ENCODE measurements around the gene SLC41A3. TPM values are rescaled to one million over a fixed set of nuclear protein-coding genes. Genes with fewer than 3 reads are reported as not detected.

Gene SLC41A3
- total RNA-seq, 1 experiment from 2014 or later: 41.3 TPM

GRCh38 chr3:126016616-126017015 is 67.3 kb downstream of the SLC41A3 start:
- POLR2A ChIA-PET: no interaction called here
- CTCF ChIA-PET: no interaction called here
- H3K4me1 Mint-ChIP-seq (ENCODE audit: low read depth, unreplicated experiment): no peaks in the 10 kb centered on the region
- intact Hi-C loops (cut with micrococcal nuclease; ENCODE audit: unreplicated experiment): no loop called here
- no peak for TF ChIP-seq CTCF (IDR thresholded peaks at IDR 0.05; ENCODE audit: insufficient read depth in 1 of 2, low read depth in 1 of 2, low read length in 1 of 2, severe bottlenecking in 1 of 2, unreplicated experiment in 1 of 2)
- no peaks in the 10 kb centered on the region for H3K9me3 Mint-ChIP-seq (ENCODE audit: unreplicated experiment)
- BruUV-seq (replicated peaks): no TSS peak
- no peak overlapping the region for H3K4me3 Mint-ChIP-seq (ENCODE audit: unreplicated experiment)
- DNase-seq: no peak
- H3K4me3 ChIP-seq (ENCODE audit: low read depth, low read length): no peak overlapping the region
- peaks cover 7% of the 10 kb centered on the region for H3K36me3 Mint-ChIP-seq (ENCODE audit: insufficient read depth, unreplicated experiment)
- no peaks in the 10 kb centered on the region for H3K27me3 Mint-ChIP-seq (ENCODE audit: insufficient read depth, unreplicated experiment)
- H3K36me3 ChIP-seq (ENCODE audit: control insufficient read depth, insufficient read depth, low read length): no peaks in the 10 kb centered on the region; the same call in 1 of the 2 replicates
- H3K27ac Mint-ChIP-seq (ENCODE audit: unreplicated experiment): no peak overlapping the region
- no peaks in the 10 kb centered on the region for H3K4me1 ChIP-seq
- H3K9me3 ChIP-seq: no peaks in the 10 kb centered on the region
- H3K27me3 ChIP-seq (replicated peaks; ENCODE audit: control insufficient read depth, insufficient read depth, low read length): no peaks in the 10 kb centered on the region

- H3K9me3 ChIP-seq: no peaks in the 10 kb centered on the region
- Mint-ChIP-seq H3K27me3 (ENCODE audit: insufficient read depth, unreplicated experiment) (no peaks in the 10 kb centered on the region), H3K4me3 (ENCODE audit: unreplicated experiment) (no peak overlapping the region), H3K9me3 (ENCODE audit: unreplicated experiment) (no peaks in the 10 kb centered on the region), H3K4me1 (ENCODE audit: low read depth, unreplicated experiment) (no peaks in the 10 kb centered on the region), H3K36me3 (ENCODE audit: insufficient read depth, unreplicated experiment) (peaks cover 7% of the 10 kb centered on the region), H3K27ac (ENCODE audit: unreplicated experiment) (no peak overlapping the region)
- intact Hi-C loops (cut with micrococcal nuclease; ENCODE audit: unreplicated experiment): no loop called here
- no TSS peak for BruUV-seq (replicated peaks)
- no peaks in the 10 kb centered on the region for H3K4me1 ChIP-seq
- H3K36me3 ChIP-seq (ENCODE audit: control insufficient read depth, insufficient read depth, low read length): no peaks in the 10 kb centered on the region; the same call in 1 of the 2 replicates
- POLR2A ChIA-PET: no interaction called here
- no peak for TF ChIP-seq CTCF (IDR thresholded peaks at IDR 0.05; ENCODE audit: insufficient read depth in 1 of 2, low read depth in 1 of 2, low read length in 1 of 2, severe bottlenecking in 1 of 2, unreplicated experiment in 1 of 2)
- no peaks in the 10 kb centered on the region for H3K27me3 ChIP-seq (replicated peaks; ENCODE audit: control insufficient read depth, insufficient read depth, low read length)
- no peak overlapping the region for H3K4me3 ChIP-seq (ENCODE audit: low read depth, low read length)
- DNase-seq: no peak
- CTCF ChIA-PET: no interaction called here
Measured at GRCh38 chr3:126015075-126015474, 68.8 kb downstream of the SLC41A3 start.

- H3K4me3 Mint-ChIP-seq (ENCODE audit: unreplicated experiment): no peak overlapping the region
- peaks cover 7% of the 10 kb centered on the region for H3K36me3 Mint-ChIP-seq (ENCODE audit: insufficient read depth, unreplicated experiment)
- Histone ChIP-seq H3K27me3 (replicated peaks; ENCODE audit: control insufficient read depth, insufficient read depth, low read length) (no peaks in the 10 kb centered on the region), H3K9me3 (no peaks in the 10 kb centered on the region), H3K36me3 (ENCODE audit: control insufficient read depth, insufficient read depth, low read length) (no peaks in the 10 kb centered on the region), H3K4me1 (no peaks in the 10 kb centered on the region), H3K4me3 (ENCODE audit: low read depth, low read length) (no peak overlapping the region)
- no peaks in the 10 kb centered on the region for H3K4me1 Mint-ChIP-seq (ENCODE audit: low read depth, unreplicated experiment)
- no peak for DNase-seq
- no peak overlapping the region for H3K27ac Mint-ChIP-seq (ENCODE audit: unreplicated experiment)
- H3K9me3 Mint-ChIP-seq (ENCODE audit: unreplicated experiment): no peaks in the 10 kb centered on the region
- POLR2A ChIA-PET: interaction anchor here (0.6 kb wide), 1 partner anchor 83 kb away, joined by 3 read pairs; no protein-coding TSS in a partner anchor
- CTCF ChIA-PET: no interaction called here
- no TSS peak for BruUV-seq (replicated peaks)
- TF ChIP-seq CTCF (IDR thresholded peaks at IDR 0.05; ENCODE audit: insufficient read depth in 1 of 2, low read depth in 1 of 2, low read length in 1 of 2, severe bottlenecking in 1 of 2, unreplicated experiment in 1 of 2): no peak
- no peaks in the 10 kb centered on the region for H3K27me3 Mint-ChIP-seq (ENCODE audit: insufficient read depth, unreplicated experiment)
- intact Hi-C loops (cut with micrococcal nuclease; ENCODE audit: unreplicated experiment): no loop called here
Measured at GRCh38 chr3:126014252-126014651, 69.7 kb downstream of the SLC41A3 start.
